ENCODE results near the gene HTR3E. TPM values are rescaled to one million over a fixed set of nuclear protein-coding genes. Genes with fewer than 3 reads are reported as not detected.
"Not testable (repeated sequence)": the region's sequence is repeated elsewhere in the genome, so short reads cannot be mapped to it uniquely, and the experiment has no call there.

HTR3E gene
- total RNA-seq, 2 experiments from 2014 or later, result not detected

- H3K27me3 Mint-ChIP-seq, result no peaks in the 10 kb centered on the region
- ChIA-PET CTCF (no interaction called here), POLR2A (no interaction called here)
- H3K4me3 Mint-ChIP-seq, result no peak overlapping the region
- no peaks in the 10 kb centered on the region for H3K36me3 Mint-ChIP-seq (ENCODE audit: low read depth)
- H3K9me3 Mint-ChIP-seq, result no peaks in the 10 kb centered on the region
- intact Hi-C loops (cut with micrococcal nuclease), result no loop called here
- DNase-seq (no peak), ATAC-seq (no peak)
- TF ChIP-seq, protein P1, sequence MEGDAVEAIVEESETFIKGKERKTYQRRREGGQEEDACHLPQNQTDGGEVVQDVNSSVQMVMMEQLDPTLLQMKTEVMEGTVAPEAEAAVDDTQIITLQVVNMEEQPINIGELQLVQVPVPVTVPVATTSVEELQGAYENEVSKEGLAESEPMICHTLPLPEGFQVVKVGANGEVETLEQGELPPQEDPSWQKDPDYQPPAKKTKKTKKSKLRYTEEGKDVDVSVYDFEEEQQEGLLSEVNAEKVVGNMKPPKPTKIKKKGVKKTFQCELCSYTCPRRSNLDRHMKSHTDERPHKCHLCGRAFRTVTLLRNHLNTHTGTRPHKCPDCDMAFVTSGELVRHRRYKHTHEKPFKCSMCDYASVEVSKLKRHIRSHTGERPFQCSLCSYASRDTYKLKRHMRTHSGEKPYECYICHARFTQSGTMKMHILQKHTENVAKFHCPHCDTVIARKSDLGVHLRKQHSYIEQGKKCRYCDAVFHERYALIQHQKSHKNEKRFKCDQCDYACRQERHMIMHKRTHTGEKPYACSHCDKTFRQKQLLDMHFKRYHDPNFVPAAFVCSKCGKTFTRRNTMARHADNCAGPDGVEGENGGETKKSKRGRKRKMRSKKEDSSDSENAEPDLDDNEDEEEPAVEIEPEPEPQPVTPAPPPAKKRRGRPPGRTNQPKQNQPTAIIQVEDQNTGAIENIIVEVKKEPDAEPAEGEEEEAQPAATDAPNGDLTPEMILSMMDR (IDR thresholded peaks at IDR 0.05), result no peak
- H3K4me1 Mint-ChIP-seq (ENCODE audit: low read depth), result no peaks in the 10 kb centered on the region
- no peak overlapping the region for H3K27ac Mint-ChIP-seq
Observed at GRCh38 chr3:184062637-184063036, 34.2 kb upstream of the HTR3E start.

DNA sequence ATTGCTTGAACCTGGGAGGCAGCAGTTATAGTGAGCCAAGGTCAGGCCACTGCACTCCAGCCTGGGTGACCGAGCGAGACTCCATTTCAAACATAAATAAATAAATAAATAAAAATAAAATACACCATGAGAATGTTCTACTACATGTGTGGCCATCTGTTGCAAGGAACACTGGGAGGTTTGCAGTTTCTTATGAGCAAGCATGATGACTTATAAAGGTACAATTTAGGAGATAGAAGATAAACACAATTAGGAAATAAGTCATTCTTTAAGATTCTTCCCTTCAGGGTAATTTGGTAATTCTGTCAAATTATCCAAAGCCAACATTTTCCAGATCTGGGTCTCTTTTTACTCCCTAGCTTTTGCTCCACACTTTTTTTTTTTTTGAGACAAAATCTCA is 30.7 kb upstream of the HTR3E start:
- H3K4me1 Mint-ChIP-seq (ENCODE audit: low read depth), result no peaks in the 10 kb centered on the region
- ATAC-seq (no peak), DNase-seq (no peak)
- no peak overlapping the region for H3K27ac Mint-ChIP-seq
- ChIA-PET CTCF (interaction anchor here (1.2 kb wide), 1 partner anchor 24 kb away, joined by 3 read pairs; no protein-coding TSS in a partner anchor), POLR2A (interaction anchor here (0.6 kb wide), 1 partner anchor 85 kb away, joined by 3 read pairs; no protein-coding TSS in a partner anchor)
- H3K36me3 Mint-ChIP-seq (ENCODE audit: low read depth), result no peaks in the 10 kb centered on the region
- intact Hi-C loops (cut with micrococcal nuclease), result no loop called here
- TF ChIP-seq, protein P1 (IDR thresholded peaks at IDR 0.05), result no peak
- no peak overlapping the region for H3K4me3 Mint-ChIP-seq
- peaks cover 2% of the 10 kb centered on the region for H3K9me3 Mint-ChIP-seq
- peaks cover 5% of the 10 kb centered on the region for H3K27me3 Mint-ChIP-seq

GRCh38 chr3:184067573-184068055 is 29.2 kb upstream of the HTR3E start:
- Mint-ChIP-seq H3K27me3 (peaks cover 5% of the 10 kb centered on the region), H3K4me3 (no peak overlapping the region), H3K9me3 (peaks cover 2% of the 10 kb centered on the region), H3K36me3 (ENCODE audit: low read depth) (no peaks in the 10 kb centered on the region), H3K4me1 (ENCODE audit: low read depth) (no peaks in the 10 kb centered on the region), H3K27ac (no peak overlapping the region)
- TF ChIP-seq, protein P1 (IDR thresholded peaks at IDR 0.05), result no peak
- no peak for ATAC-seq
- intact Hi-C loops (cut with micrococcal nuclease), result no loop called here
- ChIA-PET POLR2A (interaction anchor here (0.6 kb wide), 1 partner anchor 400 kb away, joined by 3 read pairs; no protein-coding TSS in a partner anchor), CTCF (interaction anchor here (0.9 to 1.2 kb wide), 2 partner anchors 25 to 51 kb away, joined by 3 read pairs; no protein-coding TSS in a partner anchor)
- no peak for DNase-seq

DNA sequence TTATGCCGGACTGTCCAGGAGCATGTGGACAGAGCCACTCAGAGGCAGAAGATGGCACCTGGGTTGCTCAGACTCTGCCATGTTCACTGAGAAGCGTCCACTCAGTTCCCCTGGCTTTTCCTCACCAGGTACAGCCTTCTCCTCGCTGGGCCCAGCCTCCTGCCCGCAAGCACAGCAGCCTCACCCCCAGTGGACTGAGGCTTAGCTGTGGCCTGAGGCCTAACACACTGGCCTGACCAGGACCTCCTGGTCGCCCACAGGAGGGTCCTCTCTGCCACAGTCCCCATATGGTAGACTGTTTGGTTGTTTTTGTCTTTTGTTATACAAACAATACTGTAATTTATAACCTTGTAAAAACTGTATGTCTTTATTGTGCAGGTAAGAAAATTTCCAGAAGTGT is 28.5 kb upstream of the HTR3E start:
- no peak for ATAC-seq

DNA sequence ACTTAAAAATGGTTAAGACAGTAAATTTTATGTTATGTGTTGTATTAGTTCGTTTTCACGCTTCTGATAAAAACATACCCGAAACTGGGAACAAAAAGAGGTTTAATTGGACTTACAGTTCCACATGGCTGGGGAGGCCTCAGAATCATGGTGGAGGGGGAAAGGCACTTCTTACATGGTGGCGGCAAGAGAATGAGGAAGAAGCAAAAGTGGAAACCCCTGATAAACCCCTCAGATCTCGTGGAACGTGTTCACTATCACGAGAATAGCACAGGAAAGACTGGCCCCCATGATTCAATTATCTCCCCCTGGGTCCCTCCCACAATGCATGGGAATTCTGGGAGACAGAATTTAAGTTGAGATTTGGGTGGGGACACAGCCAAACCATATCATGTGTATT is 25.7 kb upstream of the HTR3E start:
- H3K27ac Mint-ChIP-seq; intact Hi-C loops (cut with micrococcal nuclease); POLR2A ChIA-PET; CTCF ChIA-PET; H3K27me3 Mint-ChIP-seq; H3K4me1 Mint-ChIP-seq (ENCODE audit: low read depth); DNase-seq; H3K4me3 Mint-ChIP-seq; H3K36me3 Mint-ChIP-seq (ENCODE audit: low read depth); ATAC-seq; H3K9me3 Mint-ChIP-seq: not testable (repeated sequence)

More for the DNA sequence above, 28.5 kb upstream of the HTR3E start:
- H3K27ac Mint-ChIP-seq, result no peak overlapping the region
- no peak overlapping the region for H3K4me3 Mint-ChIP-seq
- POLR2A ChIA-PET, result interaction anchor here (0.6 kb wide), 1 partner anchor 400 kb away, joined by 3 read pairs; no protein-coding TSS in a partner anchor
- no peak for DNase-seq
- no peaks in the 10 kb centered on the region for H3K4me1 Mint-ChIP-seq (ENCODE audit: low read depth)
- H3K36me3 Mint-ChIP-seq (ENCODE audit: low read depth), result no peaks in the 10 kb centered on the region
- H3K27me3 Mint-ChIP-seq, result peaks cover 5% of the 10 kb centered on the region
- CTCF ChIA-PET, result interaction anchor here (0.9 kb wide), 1 partner anchor 52 kb away, joined by 3 read pairs; no protein-coding TSS in a partner anchor
- TF ChIP-seq, protein P1 (IDR thresholded peaks at IDR 0.05), result no peak
- H3K9me3 Mint-ChIP-seq, result peaks cover 2% of the 10 kb centered on the region
- intact Hi-C loops (cut with micrococcal nuclease), result no loop called here

Measured in activated CD8-positive, alpha-beta T cell treated with anti-CD3 and anti-CD28 coated beads for 36 hours (primary cell).